OCI-M2 (cell line): ENCODE measurements around the gene ACSL3.

Experiments used
- DNase-seq: peaks from one replicate; lab custom pipeline; 2025; ENCODE audit not compliant: unreplicated experiment; lab: John Stamatoyannopoulos, UW

The ACSL3 gene

GRCh38 chr2:222939208-222939856, 78.5 kb downstream of the ACSL3 start:
- peak; percentile 3 for DNase-seq

GRCh38 chr2:222939979-222940378, 79.1 kb downstream of the ACSL3 start:
- DNase-seq: no peak

GRCh38 chr2:222941510-222942032, 80.7 kb downstream of the ACSL3 start:
- no peak for DNase-seq

GRCh38 chr2:222942561-222942960, 81.7 kb downstream of the ACSL3 start:
- no peak for DNase-seq

- DNase-seq: no peak
Observed at GRCh38 chr2:222942977-222943376, 82.1 kb downstream of the ACSL3 start.

- DNase-seq: no peak
Observed at GRCh38 chr2:222943820-222944219, 83.0 kb downstream of the ACSL3 start.

- DNase-seq: no peak
Observed at GRCh38 chr2:222944552-222944951, 83.7 kb downstream of the ACSL3 start.

GRCh38 chr2:222944971-222945740, 84.3 kb downstream of the ACSL3 start:
- no peak for DNase-seq

- no peak for DNase-seq
Observed at GRCh38 chr2:222945887-222946286, 85.1 kb downstream of the ACSL3 start.

- DNase-seq: no peak
Observed at GRCh38 chr2:222946700-222947287, 86.0 kb downstream of the ACSL3 start.

GRCh38 chr2:222949073-222949472, 88.2 kb downstream of the ACSL3 start:
- no peak for DNase-seq

GRCh38 chr2:222949690-222950323, 89.0 kb downstream of the ACSL3 start:
- no peak for DNase-seq

- DNase-seq: no peak
Observed at GRCh38 chr2:222950638-222951285, 89.9 kb downstream of the ACSL3 start.

GRCh38 chr2:222952204-222952603, 91.4 kb downstream of the ACSL3 start:
- DNase-seq: no peak

GRCh38 chr2:222955008-222955407, 94.2 kb downstream of the ACSL3 start:
- no peak for DNase-seq

- DNase-seq: no peak
Observed at GRCh38 chr2:222959358-222959757, 98.5 kb downstream of the ACSL3 start.

GRCh38 chr2:222960126-222960525, 99.3 kb downstream of the ACSL3 start:
- no peak for DNase-seq

GRCh38 chr2:222963641-222964040, 102.8 kb downstream of the ACSL3 start:
- DNase-seq: no peak

GRCh38 chr2:222964376-222965031, 103.7 kb downstream of the ACSL3 start:
- no peak for DNase-seq

- DNase-seq: no peak
Observed at GRCh38 chr2:222965555-222965954, 104.7 kb downstream of the ACSL3 start.
